Measurements from ENCODE around the gene GLI3.
A peak's percentile ranks its signal among the peaks of the same experiment; 100 is the strongest.

GLI3 gene

DNA sequence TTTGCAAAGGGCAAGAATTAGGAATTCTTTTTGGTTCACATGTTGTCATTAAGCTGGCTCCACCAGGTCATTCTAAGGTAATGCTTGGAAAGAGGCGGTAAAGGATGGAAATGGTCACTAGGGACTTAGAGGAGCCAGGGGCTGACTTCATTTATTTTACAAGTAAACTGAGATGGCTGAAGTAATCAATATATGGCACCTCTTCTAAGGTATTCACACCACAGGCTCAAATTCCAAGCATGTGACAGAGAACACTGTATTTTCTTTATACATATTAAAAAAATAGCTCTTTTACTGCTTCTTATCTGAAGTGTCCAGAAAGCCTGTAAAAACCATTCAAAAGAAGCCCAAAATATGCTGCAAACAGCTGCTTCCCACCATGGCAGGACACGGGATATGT is 239.0 kb downstream of the GLI3 start (continued):
- TF ChIP-seq, protein P1, sequence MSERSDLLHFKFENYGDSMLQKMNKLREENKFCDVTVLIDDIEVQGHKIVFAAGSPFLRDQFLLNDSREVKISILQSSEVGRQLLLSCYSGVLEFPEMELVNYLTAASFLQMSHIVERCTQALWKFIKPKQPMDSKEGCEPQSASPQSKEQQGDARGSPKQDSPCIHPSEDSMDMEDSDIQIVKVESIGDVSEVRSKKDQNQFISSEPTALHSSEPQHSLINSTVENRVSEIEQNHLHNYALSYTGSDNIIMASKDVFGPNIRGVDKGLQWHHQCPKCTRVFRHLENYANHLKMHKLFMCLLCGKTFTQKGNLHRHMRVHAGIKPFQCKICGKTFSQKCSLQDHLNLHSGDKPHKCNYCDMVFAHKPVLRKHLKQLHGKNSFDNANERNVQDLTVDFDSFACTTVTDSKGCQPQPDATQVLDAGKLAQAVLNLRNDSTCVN (tag by site-specific recombination; optimal IDR thresholded peaks at IDR 0.05) = no peak
- TF ChIP-seq ZNF211 (tag by site-specific recombination; IDR thresholded peaks at IDR 0.05; ENCODE audit: low read depth) (no peak), ZNF48 (tag by site-specific recombination; IDR thresholded peaks at IDR 0.05) (no peak), ZNF629 (tag by site-specific recombination; IDR thresholded peaks at IDR 0.05) (peak; percentile 58; the same call in 1 of the 2 replicates), ZNF23 (tag by site-specific recombination; IDR thresholded peaks at IDR 0.05; ENCODE audit: borderline replicate concordance) (no peak), ZNF510 (tag by site-specific recombination; IDR thresholded peaks at IDR 0.05; ENCODE audit: insufficient replicate concordance) (no peak), ZNF843 (tag by site-specific recombination; IDR thresholded peaks at IDR 0.05) (peak; percentile 78), SCRT1 (tag by site-specific recombination; IDR thresholded peaks at IDR 0.05; ENCODE audit: borderline replicate concordance) (no peak), ZNF169 (tag by site-specific recombination; IDR thresholded peaks at IDR 0.05) (no peak), ZNF664 (tag by site-specific recombination; IDR thresholded peaks at IDR 0.05) (no peak), MEIS1 (CRISPR knock-in tag; IDR thresholded peaks at IDR 0.05; ENCODE audit: borderline replicate concordance) (no peak)

DNA sequence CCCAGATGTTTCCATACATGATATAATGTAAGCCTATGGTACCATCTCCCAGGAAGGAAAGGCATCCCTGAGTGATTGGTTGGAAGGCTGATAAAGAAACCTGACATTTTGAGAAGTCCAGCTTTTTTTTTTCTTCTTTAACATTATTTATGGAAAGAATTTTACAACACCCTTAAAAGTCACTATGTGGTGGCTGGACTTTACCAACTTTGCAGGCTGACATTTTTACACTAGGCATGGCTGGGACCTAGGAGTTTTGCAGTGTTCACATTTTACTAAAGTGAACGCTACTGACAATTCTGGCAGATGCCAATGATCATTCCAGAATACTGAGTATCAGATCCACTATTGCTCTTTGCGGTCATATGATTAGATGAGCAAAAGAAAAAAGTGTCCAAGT is 239.9 kb downstream of the GLI3 start:
- H3K4me3 ChIP-seq (ENCODE audit: low read depth, low read length) = no peak overlapping the region
- H3K4me1 ChIP-seq (ENCODE audit: control insufficient read depth, insufficient read depth, low read length) = peaks cover 35% of the 10 kb centered on the region
- H3K36me3 ChIP-seq (ENCODE audit: control insufficient read depth in 2 of 2, insufficient read depth in 1 of 2, low read length in 2 of 2) = peaks cover 0 to 3% of the 10 kb centered on the region in 2 experiments; a peak in 2 of 3 replicates
- H3K27ac ChIP-seq (ENCODE audit: extremely low read depth, low read depth, low read length) = no peak overlapping the region
- no peaks in the 10 kb centered on the region for H3K9me3 ChIP-seq (ENCODE audit: control insufficient read depth, insufficient read depth, low read depth, low read length)
- no peak for TF ChIP-seq GLIS1 (tag by site-specific recombination; IDR thresholded peaks at IDR 0.05)
- no peak for TF ChIP-seq ZNF24 (tag by site-specific recombination; IDR thresholded peaks at IDR 0.05)
- TF ChIP-seq ZNF561 (tag by site-specific recombination; IDR thresholded peaks at IDR 0.05; ENCODE audit: borderline replicate concordance) = no peak
- TF ChIP-seq ZNF366 (tag by site-specific recombination; conservative IDR thresholded peaks at IDR 0.05) = no peak
- TF ChIP-seq, protein P2, sequence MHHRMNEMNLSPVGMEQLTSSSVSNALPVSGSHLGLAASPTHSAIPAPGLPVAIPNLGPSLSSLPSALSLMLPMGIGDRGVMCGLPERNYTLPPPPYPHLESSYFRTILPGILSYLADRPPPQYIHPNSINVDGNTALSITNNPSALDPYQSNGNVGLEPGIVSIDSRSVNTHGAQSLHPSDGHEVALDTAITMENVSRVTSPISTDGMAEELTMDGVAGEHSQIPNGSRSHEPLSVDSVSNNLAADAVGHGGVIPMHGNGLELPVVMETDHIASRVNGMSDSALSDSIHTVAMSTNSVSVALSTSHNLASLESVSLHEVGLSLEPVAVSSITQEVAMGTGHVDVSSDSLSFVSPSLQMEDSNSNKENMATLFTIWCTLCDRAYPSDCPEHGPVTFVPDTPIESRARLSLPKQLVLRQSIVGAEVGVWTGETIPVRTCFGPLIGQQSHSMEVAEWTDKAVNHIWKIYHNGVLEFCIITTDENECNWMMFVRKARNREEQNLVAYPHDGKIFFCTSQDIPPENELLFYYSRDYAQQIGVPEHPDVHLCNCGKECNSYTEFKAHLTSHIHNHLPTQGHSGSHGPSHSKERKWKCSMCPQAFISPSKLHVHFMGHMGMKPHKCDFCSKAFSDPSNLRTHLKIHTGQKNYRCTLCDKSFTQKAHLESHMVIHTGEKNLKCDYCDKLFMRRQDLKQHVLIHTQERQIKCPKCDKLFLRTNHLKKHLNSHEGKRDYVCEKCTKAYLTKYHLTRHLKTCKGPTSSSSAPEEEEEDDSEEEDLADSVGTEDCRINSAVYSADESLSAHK (tag by site-specific recombination; IDR thresholded peaks at IDR 0.05) = no peak
- TF ChIP-seq ZSCAN30 (tag by site-specific recombination; IDR thresholded peaks at IDR 0.05) = no peak
- no peak for TF ChIP-seq ZNF610 (tag by site-specific recombination; IDR thresholded peaks at IDR 0.05; ENCODE audit: borderline replicate concordance)
- no peak for TF ChIP-seq ZNF792 (tag by site-specific recombination; IDR thresholded peaks at IDR 0.05)
- no peak for TF ChIP-seq HOXD13 (CRISPR knock-in tag; IDR thresholded peaks at IDR 0.05; ENCODE audit: borderline replicate concordance)
- TF ChIP-seq ZNF660 (tag by site-specific recombination; IDR thresholded peaks at IDR 0.05) = no peak
- TF ChIP-seq, protein P3, sequence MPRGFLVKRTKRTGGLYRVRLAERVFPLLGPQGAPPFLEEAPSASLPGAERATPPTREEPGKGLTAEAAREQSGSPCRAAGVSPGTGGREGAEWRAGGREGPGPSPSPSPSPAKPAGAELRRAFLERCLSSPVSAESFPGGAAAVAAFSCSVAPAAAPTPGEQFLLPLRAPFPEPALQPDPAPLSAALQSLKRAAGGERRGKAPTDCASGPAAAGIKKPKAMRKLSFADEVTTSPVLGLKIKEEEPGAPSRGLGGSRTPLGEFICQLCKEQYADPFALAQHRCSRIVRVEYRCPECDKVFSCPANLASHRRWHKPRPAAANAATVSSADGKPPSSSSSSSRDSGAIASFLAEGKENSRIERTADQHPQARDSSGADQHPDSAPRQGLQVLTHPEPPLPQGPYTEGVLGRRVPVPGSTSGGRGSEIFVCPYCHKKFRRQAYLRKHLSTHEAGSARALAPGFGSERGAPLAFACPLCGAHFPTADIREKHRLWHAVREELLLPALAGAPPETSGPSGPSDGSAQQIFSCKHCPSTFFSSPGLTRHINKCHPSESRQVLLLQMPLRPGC (tag by site-specific recombination; IDR thresholded peaks at IDR 0.05) = no peak
- no peak for TF ChIP-seq ZNF302 (tag by site-specific recombination; IDR thresholded peaks at IDR 0.05; ENCODE audit: low read depth)
- no peak for TF ChIP-seq RBAK (tag by site-specific recombination; IDR thresholded peaks at IDR 0.05)
- TF ChIP-seq ZNF629 (tag by site-specific recombination; IDR thresholded peaks at IDR 0.05) = no peak
- no peak for TF ChIP-seq KLF1 (tag by site-specific recombination; IDR thresholded peaks at IDR 0.05)
- TF ChIP-seq, protein P4, sequence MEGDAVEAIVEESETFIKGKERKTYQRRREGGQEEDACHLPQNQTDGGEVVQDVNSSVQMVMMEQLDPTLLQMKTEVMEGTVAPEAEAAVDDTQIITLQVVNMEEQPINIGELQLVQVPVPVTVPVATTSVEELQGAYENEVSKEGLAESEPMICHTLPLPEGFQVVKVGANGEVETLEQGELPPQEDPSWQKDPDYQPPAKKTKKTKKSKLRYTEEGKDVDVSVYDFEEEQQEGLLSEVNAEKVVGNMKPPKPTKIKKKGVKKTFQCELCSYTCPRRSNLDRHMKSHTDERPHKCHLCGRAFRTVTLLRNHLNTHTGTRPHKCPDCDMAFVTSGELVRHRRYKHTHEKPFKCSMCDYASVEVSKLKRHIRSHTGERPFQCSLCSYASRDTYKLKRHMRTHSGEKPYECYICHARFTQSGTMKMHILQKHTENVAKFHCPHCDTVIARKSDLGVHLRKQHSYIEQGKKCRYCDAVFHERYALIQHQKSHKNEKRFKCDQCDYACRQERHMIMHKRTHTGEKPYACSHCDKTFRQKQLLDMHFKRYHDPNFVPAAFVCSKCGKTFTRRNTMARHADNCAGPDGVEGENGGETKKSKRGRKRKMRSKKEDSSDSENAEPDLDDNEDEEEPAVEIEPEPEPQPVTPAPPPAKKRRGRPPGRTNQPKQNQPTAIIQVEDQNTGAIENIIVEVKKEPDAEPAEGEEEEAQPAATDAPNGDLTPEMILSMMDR (tag by site-specific recombination; IDR thresholded peaks at IDR 0.05) = no peak
- no peak for TF ChIP-seq ZNF354C (tag by site-specific recombination; IDR thresholded peaks at IDR 0.05; ENCODE audit: borderline replicate concordance, low read depth)
- POLR2A ChIA-PET = no interaction called here
- CTCF ChIA-PET = interaction anchor here (1.7 to 2.3 kb wide), 3 partner anchors 17 to 20 kb away, joined by 4 to 15 read pairs (median 7); no protein-coding TSS in a partner anchor
